HEK293 (cell line): ENCODE measurements around the gene WDR70.

Source experiments
- CTCF ChIP-seq: fragments of 450-650 bp; formaldehyde crosslinking; IDR thresholded peaks from 2 replicates; pipeline ENCODE4 v1.5.1; 2016; ENCODE audit warnings: missing biosample characterization, missing genetic modification characterization
- ZNF138 ChIP-seq: fragments of 450-650 bp; formaldehyde crosslinking; IDR thresholded peaks from 2 replicates; pipeline ENCODE4 v1.5.1; 2016; ENCODE audit warnings: missing biosample characterization, missing genetic modification characterization, borderline replicate concordance
- ZNF140 ChIP-seq: fragments of 450-650 bp; formaldehyde crosslinking; IDR thresholded peaks from 2 replicates; pipeline ENCODE4 v1.5.1; 2016; ENCODE audit warnings: missing biosample characterization, missing genetic modification characterization
- TF ChIP-seq, protein P1 (sequence below): fragments of 450-650 bp; formaldehyde crosslinking; IDR thresholded peaks from 2 replicates; pipeline ENCODE4 v1.5.1; 2016; ENCODE audit warnings: missing biosample characterization, missing genetic modification characterization
- TF ChIP-seq, protein P2 (sequence below): fragments of 450-650 bp; formaldehyde crosslinking; IDR thresholded peaks from 2 replicates; pipeline ENCODE4 v1.5.1; 2016; ENCODE audit warnings: missing biosample characterization, missing genetic modification characterization, low read depth
- TF ChIP-seq, protein P3 (sequence below): fragments of 450-650 bp; formaldehyde crosslinking; IDR thresholded peaks from 2 replicates; pipeline ENCODE4 v1.5.1; 2017; ENCODE audit warnings: missing biosample characterization, missing genetic modification characterization

DNA sequence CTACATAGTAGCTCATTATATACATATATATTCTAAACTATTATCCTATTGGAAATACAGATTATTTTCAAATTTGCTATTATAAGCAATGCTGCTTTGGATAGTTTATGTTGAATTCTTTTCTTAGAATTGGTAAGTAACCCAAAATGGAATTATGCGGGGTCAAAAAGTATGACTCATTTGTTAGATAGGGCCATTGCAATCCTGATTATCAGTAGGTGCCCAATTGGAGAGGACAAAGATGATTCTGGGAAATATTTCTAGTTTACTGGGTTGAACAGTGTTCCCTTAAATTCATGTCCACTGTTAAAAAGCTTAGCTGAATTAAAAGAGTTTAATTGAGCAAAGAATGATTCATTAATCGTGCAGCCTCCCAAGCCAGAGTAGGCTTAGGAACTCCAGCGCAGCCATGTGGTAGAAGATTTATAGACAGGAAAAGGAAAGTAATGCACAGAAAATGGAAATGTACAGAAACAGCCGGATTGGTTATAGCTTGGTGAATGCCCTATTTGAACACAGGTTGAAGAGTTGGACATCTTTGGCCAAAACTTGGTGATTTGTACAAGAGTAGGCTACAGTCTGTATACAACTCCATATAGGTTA, 379.0 kb downstream of the WDR70 start:
- TF ChIP-seq, protein P1, sequence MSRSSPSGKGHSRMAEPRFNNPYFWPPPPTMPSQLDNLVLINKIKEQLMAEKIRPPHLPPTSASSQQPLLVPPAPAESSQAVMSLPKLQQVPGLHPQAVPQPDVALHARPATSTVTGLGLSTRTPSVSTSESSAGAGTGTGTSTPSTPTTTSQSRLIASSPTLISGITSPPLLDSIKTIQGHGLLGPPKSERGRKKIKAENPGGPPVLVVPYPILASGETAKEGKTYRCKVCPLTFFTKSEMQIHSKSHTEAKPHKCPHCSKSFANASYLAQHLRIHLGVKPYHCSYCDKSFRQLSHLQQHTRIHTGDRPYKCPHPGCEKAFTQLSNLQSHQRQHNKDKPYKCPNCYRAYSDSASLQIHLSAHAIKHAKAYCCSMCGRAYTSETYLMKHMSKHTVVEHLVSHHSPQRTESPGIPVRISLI (tag by site-specific recombination): no peak
- TF ChIP-seq ZNF140 (tag by site-specific recombination) (no peak), ZNF138 (tag by site-specific recombination) (no peak), CTCF (tag by site-specific recombination) (no peak)
- TF ChIP-seq, protein P2, sequence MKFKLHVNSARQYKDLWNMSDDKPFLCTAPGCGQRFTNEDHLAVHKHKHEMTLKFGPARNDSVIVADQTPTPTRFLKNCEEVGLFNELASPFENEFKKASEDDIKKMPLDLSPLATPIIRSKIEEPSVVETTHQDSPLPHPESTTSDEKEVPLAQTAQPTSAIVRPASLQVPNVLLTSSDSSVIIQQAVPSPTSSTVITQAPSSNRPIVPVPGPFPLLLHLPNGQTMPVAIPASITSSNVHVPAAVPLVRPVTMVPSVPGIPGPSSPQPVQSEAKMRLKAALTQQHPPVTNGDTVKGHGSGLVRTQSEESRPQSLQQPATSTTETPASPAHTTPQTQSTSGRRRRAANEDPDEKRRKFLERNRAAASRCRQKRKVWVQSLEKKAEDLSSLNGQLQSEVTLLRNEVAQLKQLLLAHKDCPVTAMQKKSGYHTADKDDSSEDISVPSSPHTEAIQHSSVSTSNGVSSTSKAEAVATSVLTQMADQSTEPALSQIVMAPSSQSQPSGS (tag by site-specific recombination): no peak
- TF ChIP-seq, protein P3, sequence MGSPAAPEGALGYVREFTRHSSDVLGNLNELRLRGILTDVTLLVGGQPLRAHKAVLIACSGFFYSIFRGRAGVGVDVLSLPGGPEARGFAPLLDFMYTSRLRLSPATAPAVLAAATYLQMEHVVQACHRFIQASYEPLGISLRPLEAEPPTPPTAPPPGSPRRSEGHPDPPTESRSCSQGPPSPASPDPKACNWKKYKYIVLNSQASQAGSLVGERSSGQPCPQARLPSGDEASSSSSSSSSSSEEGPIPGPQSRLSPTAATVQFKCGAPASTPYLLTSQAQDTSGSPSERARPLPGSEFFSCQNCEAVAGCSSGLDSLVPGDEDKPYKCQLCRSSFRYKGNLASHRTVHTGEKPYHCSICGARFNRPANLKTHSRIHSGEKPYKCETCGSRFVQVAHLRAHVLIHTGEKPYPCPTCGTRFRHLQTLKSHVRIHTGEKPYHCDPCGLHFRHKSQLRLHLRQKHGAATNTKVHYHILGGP (tag by site-specific recombination): no peak
